NB4 (cell line): ENCODE measurements around the gene CCDC87.

Source experiments
- DNase-seq: peaks from one replicate; pipeline ENCODE4 v3.0.0; 2010; ENCODE audit warnings: low read depth
- H3K4me3 ChIP-seq: one replicate; pipeline ENCODE4 v1.5.1; 2011; ENCODE audit warnings: mild to moderate bottlenecking, low read depth, low read length, moderate library complexity
- MYC ChIP-seq: IDR thresholded peaks from 2 replicates; pipeline ENCODE4 v1.6.1; 2011; ENCODE audit warnings: low read depth, low read length
- POLR2A ChIP-seq: IDR thresholded peaks from 2 replicates; pipeline ENCODE4 v1.6.1; 2011; ENCODE audit warnings: mild to moderate bottlenecking; ENCODE audit not compliant: insufficient read length; ENCODE audit errors: extremely low read depth
- TF ChIP-seq, protein P1 (sequence below): IDR thresholded peaks from 2 replicates; pipeline ENCODE4 v1.6.1; 2011; ENCODE audit warnings: low read depth, low read length
- TF ChIP-seq, protein P2 (sequence below): IDR thresholded peaks from one replicate; pipeline ENCODE4 v1.5.1; 2012; ENCODE audit warnings: low read depth, low read length

Gene CCDC87

DNA sequence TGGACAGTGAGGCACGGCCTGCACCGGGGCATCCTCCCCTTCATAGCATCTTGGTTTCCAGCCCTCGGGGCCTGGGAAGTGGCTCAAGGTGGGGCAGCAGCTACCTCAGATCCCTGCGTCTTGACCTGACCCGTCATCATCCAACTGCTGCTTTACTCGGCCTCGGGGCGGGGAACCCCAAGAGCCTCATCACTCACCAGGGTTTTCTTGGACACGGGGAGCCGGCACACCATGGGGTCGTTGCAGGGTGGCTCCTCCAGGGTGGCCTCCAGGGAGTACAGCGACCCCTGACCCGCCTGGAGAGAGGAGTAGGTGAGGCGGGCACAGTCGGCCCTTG is 25.1 kb downstream of the CCDC87 start:
- TF ChIP-seq, protein P1, sequence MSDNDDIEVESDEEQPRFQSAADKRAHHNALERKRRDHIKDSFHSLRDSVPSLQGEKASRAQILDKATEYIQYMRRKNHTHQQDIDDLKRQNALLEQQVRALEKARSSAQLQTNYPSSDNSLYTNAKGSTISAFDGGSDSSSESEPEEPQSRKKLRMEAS, result no peak
- TF ChIP-seq MYC, result no peak
- TF ChIP-seq, protein P2, sequence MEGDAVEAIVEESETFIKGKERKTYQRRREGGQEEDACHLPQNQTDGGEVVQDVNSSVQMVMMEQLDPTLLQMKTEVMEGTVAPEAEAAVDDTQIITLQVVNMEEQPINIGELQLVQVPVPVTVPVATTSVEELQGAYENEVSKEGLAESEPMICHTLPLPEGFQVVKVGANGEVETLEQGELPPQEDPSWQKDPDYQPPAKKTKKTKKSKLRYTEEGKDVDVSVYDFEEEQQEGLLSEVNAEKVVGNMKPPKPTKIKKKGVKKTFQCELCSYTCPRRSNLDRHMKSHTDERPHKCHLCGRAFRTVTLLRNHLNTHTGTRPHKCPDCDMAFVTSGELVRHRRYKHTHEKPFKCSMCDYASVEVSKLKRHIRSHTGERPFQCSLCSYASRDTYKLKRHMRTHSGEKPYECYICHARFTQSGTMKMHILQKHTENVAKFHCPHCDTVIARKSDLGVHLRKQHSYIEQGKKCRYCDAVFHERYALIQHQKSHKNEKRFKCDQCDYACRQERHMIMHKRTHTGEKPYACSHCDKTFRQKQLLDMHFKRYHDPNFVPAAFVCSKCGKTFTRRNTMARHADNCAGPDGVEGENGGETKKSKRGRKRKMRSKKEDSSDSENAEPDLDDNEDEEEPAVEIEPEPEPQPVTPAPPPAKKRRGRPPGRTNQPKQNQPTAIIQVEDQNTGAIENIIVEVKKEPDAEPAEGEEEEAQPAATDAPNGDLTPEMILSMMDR, result no peak
- TF ChIP-seq POLR2A, result no peak
- DNase-seq, result no peak
- no peak overlapping the region for H3K4me3 ChIP-seq

DNA sequence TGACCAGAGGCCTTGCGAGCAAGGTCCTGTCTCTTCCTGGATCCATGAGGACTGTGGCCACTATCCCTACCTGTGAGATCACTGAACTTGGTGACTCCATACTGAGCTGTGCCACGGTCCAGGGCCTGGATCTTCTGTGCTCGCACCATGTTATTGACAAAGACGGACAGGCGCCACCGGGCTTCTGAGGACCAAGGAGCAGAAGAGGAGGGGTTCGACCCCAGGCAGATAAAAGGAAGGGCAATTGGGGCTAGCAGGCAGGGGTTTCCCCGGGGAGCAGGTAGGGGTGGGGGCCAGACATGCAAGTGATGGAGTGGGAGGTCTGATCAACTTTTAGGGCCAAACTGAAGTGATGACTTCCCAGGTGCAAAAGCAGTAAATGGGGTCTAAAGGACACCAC is 26.6 kb downstream of the CCDC87 start:
- H3K4me3 ChIP-seq, result no peak overlapping the region
- TF ChIP-seq POLR2A (no peak), MYC (no peak)
- TF ChIP-seq, protein P1, result no peak
- TF ChIP-seq, protein P2, result no peak
- no peak for DNase-seq

DNA sequence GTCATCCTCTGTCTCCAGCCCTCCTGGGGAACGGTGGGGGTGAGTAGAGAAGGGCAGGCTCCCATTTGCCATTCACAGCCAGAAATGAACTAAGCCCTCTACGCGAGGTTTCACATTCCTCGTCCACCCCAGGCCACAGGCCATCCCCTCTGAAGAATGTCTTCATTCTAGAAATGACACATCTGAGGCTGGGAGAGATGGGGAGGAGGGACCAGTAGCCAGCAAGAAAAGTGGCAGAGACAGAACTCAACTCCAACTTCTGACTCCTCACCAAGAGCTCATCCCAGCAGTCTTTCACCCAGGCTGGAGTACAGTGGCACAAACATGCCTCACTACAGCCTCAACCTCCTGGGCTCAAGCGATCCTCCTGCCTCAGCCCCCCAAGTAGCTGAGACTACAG is 27.9 kb downstream of the CCDC87 start:
- DNase-seq, result no peak
- no peak for TF ChIP-seq POLR2A
- TF ChIP-seq, protein P1, result no peak
- no peak for TF ChIP-seq MYC
- TF ChIP-seq, protein P2, result no peak
- no peak overlapping the region for H3K4me3 ChIP-seq

DNA sequence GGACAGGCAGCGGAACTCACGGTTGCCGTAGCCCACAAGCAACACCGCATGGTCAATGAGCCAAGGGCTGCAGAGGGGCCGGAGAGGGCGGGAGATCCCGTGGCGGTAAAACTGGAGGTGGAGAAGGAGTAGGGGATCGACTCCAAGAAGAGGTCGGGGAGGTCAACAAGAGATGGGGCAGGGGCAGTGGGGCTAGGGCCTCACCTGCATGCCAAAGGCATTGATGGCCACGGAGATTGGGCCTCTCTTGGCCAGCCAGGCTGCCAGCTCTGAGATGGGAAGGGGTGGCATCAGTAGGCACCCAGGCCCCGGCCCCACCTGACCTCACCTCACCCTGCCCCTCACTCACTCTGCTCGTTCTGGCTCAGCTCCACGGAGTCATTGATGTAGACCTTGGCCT is 28.3 kb downstream of the CCDC87 start:
- TF ChIP-seq, protein P2, result no peak
- TF ChIP-seq, protein P1, result no peak
- TF ChIP-seq MYC (no peak), POLR2A (no peak)
- no peak overlapping the region for H3K4me3 ChIP-seq
- no peak for DNase-seq

DNA sequence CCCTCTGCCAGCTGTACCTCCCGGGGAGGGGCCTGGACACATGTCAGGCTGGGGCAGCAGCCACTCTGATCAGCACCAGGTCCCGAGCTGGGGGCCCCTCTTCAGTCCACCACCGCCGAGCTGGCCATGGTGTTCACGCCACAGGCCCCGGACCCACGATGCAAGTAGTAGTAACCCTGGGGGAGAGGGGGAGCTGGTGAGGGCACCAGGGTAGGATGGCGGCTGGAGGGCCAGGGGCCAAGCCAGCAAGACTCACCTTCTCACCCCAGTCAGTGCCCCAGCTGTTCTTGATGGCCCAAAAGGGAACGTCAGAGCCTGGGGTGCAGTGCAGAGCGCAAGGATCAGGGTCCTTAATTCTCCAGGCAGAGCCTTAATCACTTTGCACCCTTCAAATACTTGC is 29.0 kb downstream of the CCDC87 start:
- TF ChIP-seq, protein P2, result no peak
- no peak for TF ChIP-seq POLR2A
- TF ChIP-seq, protein P1, result no peak
- no peak for DNase-seq
- H3K4me3 ChIP-seq, result no peak overlapping the region

DNA sequence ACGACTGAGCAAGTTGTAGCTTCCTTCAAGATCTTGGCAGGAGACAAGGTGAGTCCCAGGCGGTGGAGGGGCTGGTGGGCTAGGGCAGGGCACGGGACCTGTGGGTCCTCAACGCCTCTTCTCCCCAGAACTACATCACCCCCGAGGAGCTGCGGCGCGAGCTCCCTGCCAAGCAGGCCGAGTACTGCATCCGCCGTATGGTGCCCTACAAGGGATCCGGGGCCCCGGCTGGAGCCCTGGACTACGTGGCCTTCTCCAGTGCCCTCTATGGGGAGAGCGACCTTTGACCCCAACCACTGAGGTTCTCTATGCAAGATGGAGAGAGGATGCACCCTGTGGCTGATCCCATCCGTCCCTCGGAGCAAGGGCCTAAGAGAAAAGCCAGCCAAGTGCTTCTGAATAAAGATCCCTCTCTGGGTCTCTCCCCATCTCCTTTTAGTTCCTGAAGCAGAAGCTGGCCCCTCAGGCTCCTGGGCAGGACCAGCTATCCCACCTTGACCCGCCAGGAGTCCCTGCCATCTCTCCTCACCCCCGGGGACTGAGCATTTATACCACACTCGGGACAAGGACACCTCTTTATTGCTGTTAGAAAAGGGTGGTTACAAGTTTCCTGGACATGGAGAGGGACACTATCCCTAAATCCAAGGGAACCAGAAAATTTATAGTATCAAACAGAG is 29.8 kb downstream of the CCDC87 start:
- DNase-seq, result no peak
- TF ChIP-seq MYC (no peak), POLR2A (no peak)
- TF ChIP-seq, protein P2, result no peak
- TF ChIP-seq, protein P1, result no peak
- H3K4me3 ChIP-seq, result no peak overlapping the region
